Spleen (tissue), 11 donors: Measurements from ENCODE around the gene TRAF3IP3. TPM values are rescaled to one million over a fixed set of nuclear protein-coding genes. Genes with fewer than 3 reads are reported as not detected.

Source experiments
- DNase-seq: peaks from one replicate; pipeline ENCODE4 v3.0.0-alpha.2; 2020
- H3K27ac ChIP-seq, 8 donors: fragments of 200-600 bp; sonication (generic) in 7 of 8; 1 replicate in 4 of 8; 2 replicates in 4 of 8; pipeline versions ENCODE4 v1.5.0 to v1.8.0; 2016 to 2021; ENCODE audit warnings: inconsistent platforms in 4 of 8, mild to moderate bottlenecking in 4 of 8, moderate library complexity in 1 of 8
- H3K27me3 ChIP-seq, 7 donors: fragments of 200-600 bp; sonication (generic) in 6 of 7; replicated peaks in 1 of 7; 1 replicate in 4 of 7; 2 replicates in 3 of 7; pipeline versions ENCODE4 v1.5.0 to v1.8.0; 2016 to 2021; ENCODE audit warnings: inconsistent platforms in 3 of 7, mild to moderate bottlenecking in 1 of 7
- H3K36me3 ChIP-seq, 6 donors: fragments of 200-600 bp; sonication (generic) in 5 of 6; 1 replicate in 4 of 6; 2 replicates in 2 of 6; pipeline versions ENCODE4 v1.5.0 to v1.8.0; 2016 to 2021; ENCODE audit warnings: inconsistent platforms in 2 of 6
- H3K4me1 ChIP-seq, 6 donors: fragments of 200-600 bp; sonication (generic) in 5 of 6; 1 replicate in 3 of 6; 2 replicates in 3 of 6; pipeline versions ENCODE4 v1.5.0 to v1.8.0; 2016 to 2021; ENCODE audit warnings: inconsistent platforms in 3 of 6
- H3K4me3 ChIP-seq, 8 donors: fragments of 200-600 bp; sonication (generic) in 7 of 8; 1 replicate in 4 of 8; 2 replicates in 4 of 8; pipeline versions ENCODE4 v1.5.0 to v1.8.0; 2016 to 2021; ENCODE audit warnings: inconsistent platforms in 4 of 8, mild to moderate bottlenecking in 4 of 8, moderate library complexity in 2 of 8
- H3K9me3 ChIP-seq, 8 donors: fragments of 200-600 bp; sonication (generic) in 7 of 8; 1 replicate in 4 of 8; 2 replicates in 4 of 8; pipeline versions ENCODE4 v1.5.0 to v1.8.0; 2016 to 2021; ENCODE audit warnings: inconsistent platforms in 4 of 8
- CTCF ChIP-seq, 11 experiments: fragments of 200-600 bp in 7 of 11; fragments of 450-650 bp in 4 of 11; sonication (generic) in 4 of 11; IDR thresholded peaks in 8 of 11; conservative IDR thresholded peaks in 3 of 11; 1 replicate in 7 of 11; 2 replicates in 4 of 11; pipeline versions ENCODE4 v1.4.0 to v1.8.0; 2016 to 2021; ENCODE audit warnings: antibody characterized with exemption in 11 of 11, inconsistent platforms in 4 of 11, mild to moderate bottlenecking in 1 of 11
- POLR2A ChIP-seq, 3 donors: fragments of 450-650 bp; IDR thresholded peaks; one replicate each; pipeline ENCODE4 v1.5.1; 2017; ENCODE audit warnings: antibody characterized with exemption in 3 of 3, mild to moderate bottlenecking in 1 of 3
- POLR2AphosphoS5 ChIP-seq, 3 donors: sonication (generic); formaldehyde crosslinking; IDR thresholded peaks; one replicate each; pipeline ENCODE4 v1.5.1; 2017; ENCODE audit warnings: antibody characterized with exemption in 3 of 3
- WGBS, 5 donors: extraction: QIAGEN DNeasy Blood & Tissue Kit in 3 of 5; methylation state at CpG; one replicate each; pipeline versions ENCODE4 v1.1.5 to v1.1.7; 2013 to 2018; 5-methylcytosine and 5-hydroxymethylcytosine counted together
- intact Hi-C: fragments of 100-400 bp; cut with DNase I; formaldehyde crosslinking; loops from one replicate; pipeline ENCODE4 v1.15.0; 2023; ENCODE audit warnings: low total_unique reads
- polyA plus RNA-seq, 3 donors: library from polyadenylated mRNA; stranded (reverse); fragments of 200-250 nt; gene quantifications; one replicate each; pipeline ENCODE4 v1.2.1, GENCODE V29; 2013
- total RNA-seq, 7 donors: library from RNA; depleted of rRNA in 3 of 7; stranded (reverse); fragments of >200 nt in 3 of 7; fragmentation: NEBNext Ultra II Directional in 4 of 7; extraction: Animal tissue kit (Norgen Biotek cat#: 25700) in 4 of 7; gene quantifications; one replicate each; pipeline versions ENCODE4 v1.1.0 to v1.2.1, GENCODE V29; 2016 to 2021
- donor health status: healthy with polysubstance abuse.
- donor health status: DM: no; HTN: no; CAD: no; lungs with moderate emphysema.
- donor health status: DM: no; HTN: no; CAD: no.
- donor health status: Bipolar disorder and iron deficiency.
- donor health status: healthy.
- donor health status: DM: no; HTN: no; CAD: no.
- donor health status: DM: yes; HTN: yes; CAD: no.

The TRAF3IP3 gene
- total and polyA plus RNA-seq, 10 donors = 95.4 to 189 (median 108) TPM

GRCh38 chr1:209728466-209728865 is 27.4 kb upstream of the TRAF3IP3 start:
- H3K4me1 ChIP-seq = peaks cover 0 to 7% (median 0%) of the 10 kb centered on the region in 6 donors
- H3K36me3 ChIP-seq = no peaks in the 10 kb centered on the region
- no peak for TF ChIP-seq CTCF (IDR thresholded peaks at IDR 0.05 in 8 of 11, conservative IDR thresholded peaks at IDR 0.05 in 3 of 11)
- TF ChIP-seq POLR2AphosphoS5 (IDR thresholded peaks at IDR 0.05) = no peak
- no peak for TF ChIP-seq POLR2A (IDR thresholded peaks at IDR 0.05)
- H3K27me3 ChIP-seq = no peaks in the 10 kb centered on the region
- no peaks in the 10 kb centered on the region for H3K9me3 ChIP-seq
- intact Hi-C loops = no loop called here
- no peak for DNase-seq
- H3K27ac ChIP-seq = no peak overlapping the region
- 71 to 100% (median 78%) methylated on average over 1 of the region's 1 CpG for WGBS, 5 donors
- H3K4me3 ChIP-seq = no peak overlapping the region

- intact Hi-C loops = no loop called here
- no peak for DNase-seq
- no peak for TF ChIP-seq CTCF (IDR thresholded peaks at IDR 0.05 in 8 of 11, conservative IDR thresholded peaks at IDR 0.05 in 3 of 11)
- TF ChIP-seq POLR2AphosphoS5 (IDR thresholded peaks at IDR 0.05) = no peak
- TF ChIP-seq POLR2A (IDR thresholded peaks at IDR 0.05) = no peak
- Histone ChIP-seq H3K4me3 (no peak overlapping the region), H3K27me3 (no peaks in the 10 kb centered on the region), H3K4me1 (peaks cover 0 to 14% (median 3%) of the 10 kb centered on the region in 6 donors), H3K27ac (no peak overlapping the region), H3K9me3 (no peaks in the 10 kb centered on the region), H3K36me3 (no peaks in the 10 kb centered on the region)
- WGBS, 5 donors = 54 to 82% (median 76%) methylated on average over 1 of the region's 1 CpG
Measured at GRCh38 chr1:209729436-209729835, 26.4 kb upstream of the TRAF3IP3 start.

GRCh38 chr1:209732725-209733124 is 23.1 kb upstream of the TRAF3IP3 start:
- H3K27ac ChIP-seq = no peak overlapping the region
- no peaks in the 10 kb centered on the region for H3K36me3 ChIP-seq
- no peak overlapping the region for H3K4me3 ChIP-seq
- H3K9me3 ChIP-seq = no peaks in the 10 kb centered on the region
- WGBS, 5 donors = 78 to 100% (median 90%) methylated on average over 1 of the region's 1 CpG
- TF ChIP-seq CTCF (IDR thresholded peaks at IDR 0.05 in 8 of 11, conservative IDR thresholded peaks at IDR 0.05 in 3 of 11) (no peak), POLR2AphosphoS5 (IDR thresholded peaks at IDR 0.05) (no peak), POLR2A (IDR thresholded peaks at IDR 0.05) (no peak)
- peaks cover 0 to 14% (median 6%) of the 10 kb centered on the region in 6 donors for H3K4me1 ChIP-seq
- DNase-seq = no peak
- intact Hi-C loops = no loop called here
- H3K27me3 ChIP-seq = no peaks in the 10 kb centered on the region

GRCh38 chr1:209733409-209734192 is 22.3 kb upstream of the TRAF3IP3 start:
- WGBS, 5 donors = 65 to 78% (median 68%) methylated on average over 3 of the region's 3 CpGs
- TF ChIP-seq CTCF (IDR thresholded peaks at IDR 0.05 in 8 of 11, conservative IDR thresholded peaks at IDR 0.05 in 3 of 11) = no peak
- no peak for TF ChIP-seq POLR2AphosphoS5 (IDR thresholded peaks at IDR 0.05)
- TF ChIP-seq POLR2A (IDR thresholded peaks at IDR 0.05) = no peak
- peak overlapping the region in 4 of 8 donors; percentile 5 to 32 (median 17) for H3K27ac ChIP-seq

More at GRCh38 chr1:209733409-209734192, 22.3 kb upstream of the TRAF3IP3 start:
- Histone ChIP-seq H3K9me3 (no peaks in the 10 kb centered on the region), H3K27me3 (no peaks in the 10 kb centered on the region), H3K4me1 (peaks cover 0 to 14% (median 6%) of the 10 kb centered on the region in 6 donors), H3K4me3 (no peak overlapping the region), H3K36me3 (no peaks in the 10 kb centered on the region)
- intact Hi-C loops = no loop called here
- DNase-seq = no peak
